GM18502 (cell line): ENCODE results near the gene HNRNPR.
"Not testable (repeated sequence)": the region's sequence is repeated elsewhere in the genome, so short reads cannot be mapped to it uniquely, and the experiment has no call there.

Experiments
- ATAC-seq: cut with Tn5 transposase; IDR thresholded peaks from one replicate; pipeline ENCODE4 v1.9.1; 2021; ENCODE audit warnings: mild to moderate bottlenecking; ENCODE audit not compliant: unreplicated experiment, poor library complexity

Gene HNRNPR

DNA sequence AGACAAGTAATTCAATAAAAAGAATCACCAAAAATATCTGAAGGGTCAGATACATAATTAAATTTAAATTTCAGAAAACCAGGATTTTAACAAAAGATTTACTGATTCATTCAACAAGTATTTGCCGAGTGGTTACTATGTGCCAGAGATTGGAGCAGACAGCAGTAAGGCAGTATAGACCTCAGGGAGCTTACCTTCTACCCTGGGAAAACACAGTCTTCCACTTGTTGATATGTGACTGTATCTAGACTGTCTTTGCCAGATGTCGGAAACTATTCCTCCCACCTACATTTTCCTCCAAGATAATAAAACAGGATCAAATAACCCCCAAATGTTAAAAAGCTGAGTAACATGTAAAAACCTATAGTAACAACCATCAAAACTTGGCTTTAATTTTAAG, 6.2 kb downstream of the HNRNPR start:
- ATAC-seq, result no peak

DNA sequence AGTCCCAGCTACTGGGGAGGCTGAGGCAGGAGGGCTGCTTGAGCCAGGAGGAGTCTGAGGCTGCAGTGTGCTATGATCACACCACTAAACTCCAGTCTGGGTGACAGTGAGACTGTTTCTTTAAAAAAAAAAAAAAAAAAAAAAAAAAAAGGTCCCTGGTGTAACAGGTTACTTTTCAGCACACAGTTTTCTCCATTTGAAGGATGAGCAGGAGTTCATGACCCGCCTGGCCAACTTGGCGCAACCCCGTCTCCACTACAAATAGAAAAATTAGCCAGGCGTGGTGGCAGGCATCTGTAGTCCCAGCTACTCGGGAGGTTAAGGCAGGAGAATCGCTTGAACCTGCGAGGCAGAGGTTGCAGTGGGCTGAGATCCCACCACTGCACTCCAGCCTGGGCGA, 12.4 kb downstream of the HNRNPR start:
- ATAC-seq, result no peak

DNA sequence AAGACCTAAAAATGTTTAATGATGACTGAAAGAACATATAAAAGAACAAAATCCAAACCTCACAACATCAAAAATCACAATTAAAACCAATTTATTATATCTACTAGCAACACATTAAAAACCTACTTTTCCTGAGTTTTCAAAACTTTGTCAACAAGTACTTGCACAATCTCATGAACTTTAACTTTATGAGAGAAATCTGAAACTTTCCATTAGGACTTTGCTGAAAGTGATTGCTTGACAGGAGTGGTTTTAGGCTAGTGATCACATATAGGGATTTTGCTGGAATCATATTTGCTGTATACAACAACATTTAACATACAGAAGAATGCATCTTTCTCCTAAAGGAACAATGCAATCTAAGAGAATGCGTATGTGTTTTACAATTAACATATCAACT, 13.2 kb downstream of the HNRNPR start:
- ATAC-seq, result no peak

DNA sequence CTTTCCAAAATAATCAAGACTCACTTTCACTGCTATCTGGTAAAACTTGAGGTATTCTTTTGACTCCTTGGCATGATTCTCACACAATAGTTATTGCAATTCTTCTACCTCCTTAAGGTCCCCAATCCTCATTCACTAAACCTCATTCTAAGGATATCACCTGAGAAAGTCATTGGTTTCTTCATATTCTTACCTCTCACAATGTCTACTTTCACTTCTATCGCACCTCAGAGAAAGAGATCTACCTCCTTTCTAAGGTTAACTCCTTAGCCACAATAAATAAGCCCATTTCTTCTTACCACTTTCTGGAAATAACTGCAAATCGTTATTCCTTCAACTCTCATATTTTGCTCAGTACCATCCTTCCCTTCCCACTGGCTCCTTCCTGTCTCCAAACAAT, 18.7 kb downstream of the HNRNPR start:
- ATAC-seq, result no peak

DNA sequence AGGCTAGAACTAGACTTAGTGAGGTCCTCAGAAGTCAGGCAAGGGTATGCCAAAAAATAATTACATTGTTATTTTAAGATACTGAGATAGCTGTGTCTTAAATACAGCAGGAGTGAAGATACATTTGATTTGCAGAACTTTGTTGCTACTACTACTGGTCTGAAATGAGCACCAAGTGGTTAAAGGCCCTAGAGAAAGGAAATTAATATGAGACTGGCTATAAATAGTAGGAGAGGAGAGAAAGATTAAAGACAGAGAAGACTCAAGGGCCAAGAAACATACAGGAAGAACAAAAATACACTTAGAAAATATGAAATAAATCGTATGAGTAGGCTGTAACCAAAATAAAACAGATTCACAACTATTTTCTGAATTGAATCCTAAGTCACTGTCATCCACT, 21.3 kb downstream of the HNRNPR start:
- no peak for ATAC-seq

DNA sequence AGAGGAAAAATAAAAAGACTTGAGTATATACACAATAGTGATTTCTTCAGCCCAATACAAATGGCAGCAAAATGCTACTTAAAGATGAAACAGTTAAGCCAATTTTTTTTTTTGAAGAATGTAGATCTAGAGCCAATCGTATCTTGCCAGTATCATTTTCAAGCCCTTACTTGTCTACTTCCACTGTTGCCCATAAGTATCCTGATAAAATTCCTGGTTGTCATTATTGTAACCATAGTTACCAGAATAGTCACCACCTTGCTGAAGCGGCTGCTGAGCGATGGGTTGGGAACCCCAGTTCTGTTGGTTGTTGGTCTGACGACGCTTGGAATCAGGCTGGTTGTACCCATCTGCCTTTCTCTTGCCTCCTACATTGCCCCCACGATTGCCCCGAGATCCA, 33.8 kb downstream of the HNRNPR start:
- ATAC-seq, result not testable (repeated sequence)

DNA sequence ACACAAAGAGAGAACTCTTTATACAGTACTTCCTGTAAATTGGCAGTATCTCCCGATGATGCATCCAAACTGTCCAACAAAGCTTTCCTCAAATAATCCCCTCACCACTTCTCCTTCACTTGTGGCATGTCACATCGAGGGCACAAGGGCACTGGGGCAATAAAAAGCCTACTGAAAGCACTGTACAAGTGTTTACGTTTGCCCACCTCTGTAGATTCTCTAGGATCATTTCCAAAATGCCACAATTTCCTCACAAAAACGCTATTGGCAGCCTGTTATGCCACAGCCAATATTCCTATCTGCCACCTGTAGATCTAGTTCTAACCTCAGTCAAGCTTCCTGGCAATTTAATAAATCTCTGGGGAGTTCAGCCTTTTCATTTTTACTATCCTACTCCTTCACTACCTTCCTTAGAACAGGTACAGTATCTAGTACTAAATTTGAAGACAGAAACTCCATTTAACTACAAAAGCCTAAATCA, 39.9 kb downstream of the HNRNPR start:
- no peak for ATAC-seq

DNA sequence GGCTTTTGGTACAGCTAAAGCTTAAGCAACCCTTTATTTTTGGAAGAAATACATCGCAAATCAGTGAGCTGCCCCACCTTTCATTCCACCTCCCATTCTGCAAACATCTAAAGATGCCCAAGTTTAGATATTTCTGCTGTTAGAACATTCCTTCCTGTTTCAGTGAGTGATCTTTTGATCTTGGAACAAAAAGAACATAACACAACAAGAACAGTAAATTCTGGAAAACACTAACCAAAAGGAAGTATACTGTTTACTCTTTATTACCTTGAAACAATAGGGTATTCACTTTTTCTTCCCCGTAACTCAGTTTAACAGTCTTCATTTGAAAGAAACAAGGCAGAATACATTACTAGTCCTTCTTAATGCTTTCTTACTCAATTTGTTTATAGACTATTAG, 40.6 kb downstream of the HNRNPR start:
- ATAC-seq, result no peak

DNA sequence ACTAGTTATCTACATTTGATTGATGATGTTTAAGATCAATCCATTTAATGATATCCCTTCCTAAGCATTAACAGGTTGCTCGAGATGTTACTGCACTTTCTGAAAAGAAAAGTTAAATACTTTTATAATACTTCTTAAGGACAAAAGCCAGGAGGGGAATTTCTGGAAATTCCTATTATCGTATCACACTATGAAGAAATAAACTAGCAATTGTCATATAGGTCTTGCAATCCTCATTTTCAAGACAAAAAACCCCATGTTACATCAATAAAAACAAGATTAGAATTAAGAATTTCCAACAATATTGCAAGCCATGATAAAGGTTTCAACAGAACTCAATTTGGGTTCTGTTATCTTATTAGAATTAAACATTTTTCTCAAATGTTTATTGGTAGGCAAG, 47.2 kb downstream of the HNRNPR start:
- ATAC-seq, result no peak

DNA sequence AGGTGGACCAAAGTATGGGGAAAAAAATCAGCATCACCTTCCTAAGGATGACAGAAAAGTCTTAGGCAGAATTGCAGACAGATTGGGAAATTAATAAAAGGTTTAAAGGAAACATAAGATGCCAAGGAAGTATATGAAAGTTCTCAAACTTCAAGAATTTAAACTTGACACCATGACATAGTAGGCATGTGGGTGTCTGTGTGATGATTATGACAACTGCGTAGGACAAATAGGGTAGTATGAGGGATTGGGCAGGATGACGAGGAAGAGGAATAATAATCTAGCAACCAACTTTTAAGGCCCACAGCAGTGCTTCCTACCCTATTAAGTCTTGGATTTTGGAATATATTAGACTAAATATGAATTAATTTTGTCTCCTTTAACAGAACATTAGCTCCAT, 52.4 kb downstream of the HNRNPR start:
- ATAC-seq, result no peak

DNA sequence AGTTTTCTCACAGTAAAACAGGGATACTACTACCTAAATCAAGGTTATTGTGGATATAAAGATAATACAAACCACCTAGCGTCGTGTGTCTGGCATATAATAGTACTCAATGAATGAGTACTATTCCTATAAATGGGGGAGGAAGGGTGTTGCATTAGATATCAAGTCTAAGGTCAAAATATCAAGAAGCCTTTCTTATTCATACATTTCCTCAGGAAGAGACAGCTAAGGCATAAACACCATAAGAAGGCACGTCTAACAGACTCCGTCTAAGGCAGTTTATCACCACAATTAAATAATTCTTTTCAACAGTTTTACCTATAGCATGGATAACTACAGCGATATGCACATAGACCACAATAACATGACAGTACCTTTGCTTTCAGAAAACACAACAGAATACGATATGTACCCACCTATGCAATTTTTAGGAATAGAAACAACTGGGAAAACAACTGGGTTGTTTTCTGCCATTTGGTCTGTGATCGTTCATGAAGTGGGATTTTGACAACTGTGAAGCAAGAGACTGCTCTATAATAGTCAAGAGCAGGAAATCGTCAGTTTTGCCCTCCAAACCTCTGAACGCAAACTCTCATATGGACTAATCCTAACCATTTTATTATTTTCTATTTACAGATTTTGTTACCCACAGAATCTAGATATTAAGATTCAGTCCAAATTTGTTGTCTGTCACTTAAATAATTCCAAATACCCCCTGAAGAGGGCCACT, 53.1 kb downstream of the HNRNPR start:
- ATAC-seq, result no peak

DNA sequence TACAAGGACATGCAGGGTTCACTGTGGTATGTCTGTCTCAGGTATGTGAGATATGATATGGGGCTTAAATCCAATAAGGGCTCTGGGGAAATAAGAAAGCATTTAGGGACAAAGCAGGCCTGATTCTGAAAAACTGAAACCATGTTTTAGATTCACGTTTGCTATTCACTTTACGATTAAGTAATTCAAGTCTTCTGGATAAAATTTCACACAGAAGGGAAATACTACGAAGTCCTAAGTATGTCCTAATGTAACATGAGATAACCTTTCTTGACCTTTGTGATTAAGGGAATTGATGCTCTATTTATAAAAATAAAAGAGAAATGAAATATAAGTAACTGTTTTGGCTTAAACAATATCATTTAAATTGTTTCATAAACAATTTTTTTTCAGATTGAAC, 55.4 kb downstream of the HNRNPR start:
- ATAC-seq, result no peak

DNA sequence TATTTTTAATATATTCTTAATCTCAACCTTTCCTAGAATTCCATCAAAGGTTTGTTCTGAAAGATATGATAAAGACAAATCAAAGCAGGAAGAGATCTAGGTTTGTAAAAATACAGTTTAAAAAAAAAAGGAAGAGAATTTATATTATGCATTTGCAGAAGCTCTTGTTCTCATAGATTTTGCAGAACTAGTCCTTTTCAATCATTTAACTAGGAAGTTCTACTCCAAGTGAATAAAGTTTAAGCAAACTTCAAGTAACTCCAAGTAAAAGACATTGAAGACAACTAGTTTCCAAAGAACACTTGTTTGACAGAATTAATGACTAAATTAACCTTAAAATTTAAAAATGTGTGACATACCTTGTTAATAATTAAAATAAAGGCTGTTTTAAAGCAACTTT, 55.9 kb downstream of the HNRNPR start:
- no peak for ATAC-seq

DNA sequence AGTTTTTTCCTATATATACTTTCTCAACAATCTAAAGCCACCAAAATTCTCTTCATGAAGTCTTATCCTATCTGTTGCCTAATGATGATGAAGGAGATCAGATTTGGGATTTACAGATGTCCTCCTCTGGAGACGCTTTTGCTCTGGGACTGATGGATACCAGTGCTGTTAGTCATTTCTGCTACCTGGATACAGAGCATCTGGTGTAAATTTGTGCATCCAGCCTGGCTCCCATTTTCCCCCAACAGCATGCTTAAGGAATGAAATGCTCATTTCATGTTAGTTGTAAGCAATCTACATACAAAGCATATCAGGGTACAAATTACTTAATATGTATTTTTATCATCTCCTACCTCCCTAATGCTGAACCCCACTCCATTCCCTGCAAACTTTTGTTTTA, 57.7 kb downstream of the HNRNPR start:
- no peak for ATAC-seq

DNA sequence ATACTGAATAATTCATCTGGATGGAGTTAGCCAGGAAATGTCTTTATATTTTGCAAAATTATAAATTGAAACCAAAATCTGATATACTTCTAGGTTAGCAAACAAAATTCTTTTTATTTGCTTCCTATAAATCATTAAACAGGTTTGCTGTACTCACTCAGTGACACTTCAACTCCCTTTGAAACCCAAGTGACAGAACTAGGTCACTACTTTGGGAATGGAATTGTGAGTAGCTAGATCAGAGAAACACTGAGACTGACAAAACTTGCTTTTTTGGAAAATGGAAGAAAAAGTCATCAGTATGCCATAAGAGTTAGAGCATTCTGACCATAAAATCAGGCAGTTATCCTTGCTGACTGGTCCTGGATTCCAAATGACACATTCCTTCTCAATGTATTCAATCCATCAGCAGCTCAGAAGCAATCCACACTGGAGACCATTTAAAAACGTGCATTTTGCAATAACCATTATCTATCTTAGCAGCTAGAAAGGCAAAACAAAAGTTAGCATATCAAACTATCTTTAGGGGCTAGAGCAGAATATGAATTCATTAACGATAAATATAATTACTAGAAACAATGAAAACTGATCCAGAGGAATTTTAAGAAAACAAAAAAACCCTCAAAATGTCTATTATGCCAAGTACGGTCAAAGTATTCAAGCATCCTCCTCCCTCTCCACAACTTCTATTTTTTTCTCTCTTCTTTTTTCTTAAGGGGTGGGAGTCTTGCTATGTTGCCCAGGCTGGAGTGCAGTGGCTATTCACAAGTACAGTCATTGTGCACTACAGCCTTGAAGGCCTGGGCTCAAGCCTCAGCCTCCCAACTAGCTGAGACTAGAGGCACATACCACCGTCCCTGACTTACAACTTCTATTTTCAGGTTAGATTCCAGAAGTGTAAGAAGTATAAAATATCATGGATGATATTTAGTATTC, 60.1 kb downstream of the HNRNPR start:
- no peak for ATAC-seq

DNA sequence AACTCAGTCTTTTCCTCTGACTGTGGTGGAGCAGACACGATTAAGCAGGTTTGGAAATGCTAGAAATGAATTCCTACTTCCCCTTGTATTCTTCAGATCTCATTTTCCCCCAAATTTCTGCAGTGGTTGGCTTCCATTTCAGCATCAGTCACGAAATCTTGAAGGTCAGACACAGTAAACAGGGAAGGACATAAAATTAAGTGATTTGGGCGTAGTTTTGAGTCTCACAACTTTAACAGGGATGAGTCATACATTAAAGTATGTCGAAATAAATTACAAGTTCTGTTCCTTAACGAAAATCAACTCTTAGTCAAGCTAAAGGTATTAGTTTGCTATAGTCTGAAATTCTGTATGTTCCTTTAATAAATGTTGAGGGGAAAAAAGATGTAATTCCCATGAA, 61.1 kb downstream of the HNRNPR start:
- no peak for ATAC-seq

DNA sequence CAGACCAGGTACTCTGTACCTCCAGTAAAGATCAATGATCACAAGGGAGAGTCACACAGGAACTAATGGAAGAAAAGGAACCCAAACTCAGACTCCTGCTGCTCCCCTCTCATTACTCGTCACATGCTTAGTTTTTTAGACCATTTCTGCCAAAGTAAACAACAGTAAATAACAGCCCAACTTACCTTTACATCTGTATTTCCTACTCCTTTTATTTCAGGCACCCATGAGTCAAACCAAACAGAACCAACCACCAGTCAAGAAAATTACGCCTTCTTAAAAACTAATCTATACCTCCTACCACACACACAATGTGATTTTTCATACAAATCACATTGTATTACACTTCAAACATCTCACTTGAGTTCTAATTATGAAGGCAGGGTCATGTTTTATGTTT, 65.4 kb downstream of the HNRNPR start:
- ATAC-seq, result no peak

DNA sequence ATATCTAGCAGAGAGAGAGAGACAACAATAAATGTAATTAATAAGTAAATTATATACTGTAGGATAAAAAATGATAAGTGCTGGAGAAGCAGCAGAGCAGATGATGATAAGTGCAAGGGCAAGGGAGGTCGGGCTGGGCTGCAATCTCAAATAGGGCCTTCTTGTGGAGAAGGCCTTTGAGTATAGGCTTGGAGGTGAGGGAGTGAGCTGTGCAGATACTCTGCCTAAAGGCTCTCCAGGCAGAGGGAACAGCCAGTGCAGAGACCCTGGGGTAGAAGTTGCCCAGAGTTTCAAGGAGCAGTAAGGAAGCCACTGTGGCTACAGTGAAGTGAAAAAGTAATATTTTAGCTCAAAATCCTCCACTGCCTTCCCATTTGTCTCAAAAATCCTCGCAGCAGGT, 67.6 kb downstream of the HNRNPR start:
- no peak for ATAC-seq

DNA sequence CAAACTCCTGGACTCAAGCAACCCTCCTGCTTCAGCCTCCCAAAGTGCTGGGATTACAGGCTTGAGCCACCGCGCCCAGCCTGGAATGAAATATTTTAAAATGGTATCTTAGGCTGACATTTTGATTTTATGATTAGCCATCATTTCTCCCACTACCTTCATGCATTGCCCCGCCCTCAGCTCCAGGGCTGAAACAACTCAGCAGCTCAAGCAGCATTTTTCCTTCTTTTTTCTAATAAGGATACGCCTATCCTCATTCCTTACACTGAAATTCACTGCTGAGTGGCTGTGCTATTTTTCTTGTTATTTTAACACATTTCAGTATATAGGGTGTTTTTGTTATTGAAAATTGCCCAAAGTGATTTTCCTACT, 70.0 kb downstream of the HNRNPR start:
- ATAC-seq, result no peak

DNA sequence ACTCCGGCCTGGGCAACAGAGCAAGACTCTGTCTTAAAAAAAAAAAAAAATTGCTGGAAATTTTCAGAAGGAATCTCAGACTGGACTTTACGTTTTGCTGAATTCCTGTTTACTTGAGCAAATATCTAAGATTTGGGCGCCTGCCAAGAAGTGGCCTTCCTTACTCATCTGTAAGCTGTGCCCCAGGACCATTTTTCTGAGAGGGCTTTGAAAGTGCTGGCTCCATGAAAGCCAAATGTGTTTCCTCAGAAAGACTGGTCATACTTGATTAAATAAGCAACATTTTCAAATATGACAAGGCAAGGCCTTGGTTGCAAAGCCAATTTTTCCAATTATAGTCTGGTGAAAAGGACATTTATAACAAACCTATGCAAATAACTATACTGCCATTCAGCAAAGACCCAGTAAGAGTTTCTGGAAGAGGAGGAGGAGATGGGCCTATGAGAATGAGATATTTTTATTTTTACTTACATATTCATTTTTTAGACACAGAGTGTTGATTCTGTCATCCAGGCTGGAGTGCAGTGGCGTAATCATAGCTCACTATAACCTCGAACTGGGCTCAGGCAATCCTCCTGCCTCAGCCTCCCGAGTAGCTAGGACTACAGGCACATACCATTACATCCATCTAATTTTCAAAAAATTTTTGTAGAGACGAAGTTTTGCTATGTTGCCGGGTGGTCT, 70.5 kb downstream of the HNRNPR start:
- no peak for ATAC-seq

DNA sequence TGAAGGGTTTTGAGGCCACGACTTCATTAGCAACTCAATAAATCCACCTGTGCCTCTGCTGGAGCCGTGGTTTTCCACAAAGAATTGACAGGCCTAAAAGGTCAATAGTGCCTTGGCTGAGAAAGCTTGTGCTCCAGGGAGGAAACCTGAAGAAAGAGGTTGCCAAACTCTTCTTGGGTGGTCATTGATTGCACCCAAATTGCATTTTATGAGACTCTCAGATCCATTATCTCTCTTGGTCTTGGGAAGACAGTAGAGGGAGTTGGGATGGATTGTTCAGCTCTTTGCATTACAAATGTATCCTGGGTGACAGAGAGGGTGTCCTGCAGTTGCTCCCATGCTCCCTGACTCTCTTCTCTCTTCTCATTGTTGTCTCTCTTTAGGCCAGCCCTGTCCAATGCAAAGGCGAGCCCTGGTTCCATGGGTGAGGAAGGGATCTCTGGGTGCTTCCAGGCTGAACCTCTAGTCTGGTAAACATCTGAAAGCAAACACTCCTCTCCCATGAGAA, 80.7 kb downstream of the HNRNPR start:
- no peak for ATAC-seq
